ENCODE results near the gene MAP1LC3B. TPM values are rescaled to one million over a fixed set of nuclear protein-coding genes. Genes with fewer than 3 reads are reported as not detected.

Gene MAP1LC3B
- total and polyA plus RNA-seq, 2 of the 8 experiments (the other 6 are each of a cell fraction or from before 2014, with no cell fraction given), result 29.5 to 48.5 TPM

DNA sequence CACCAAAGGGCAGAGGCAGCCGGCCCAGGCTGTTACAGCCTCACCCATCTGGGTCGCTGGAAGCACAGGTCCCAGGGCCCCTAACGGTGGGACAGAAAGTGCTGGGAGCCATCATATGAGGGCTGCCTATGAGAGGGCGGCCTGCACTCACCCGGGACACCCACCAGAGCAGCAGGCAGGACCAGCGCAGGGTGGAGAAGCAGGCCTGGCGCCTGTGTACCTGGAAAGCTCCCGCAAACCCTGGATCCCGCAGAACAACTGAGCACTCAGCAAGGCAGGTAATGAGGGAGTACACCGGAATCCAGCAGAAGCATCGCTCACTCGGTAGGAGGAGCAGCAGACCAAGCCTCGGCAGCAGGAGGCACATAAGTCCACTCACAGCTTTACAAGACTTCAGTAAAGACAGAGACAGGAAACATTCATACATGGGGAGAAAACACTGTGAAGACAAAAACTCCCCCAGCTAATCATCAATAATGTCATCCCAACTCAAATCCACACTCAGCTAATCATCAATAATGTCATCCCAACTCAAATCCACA is 43.4 kb upstream of the MAP1LC3B start (continued):
- TF ChIP-seq, protein P1, sequence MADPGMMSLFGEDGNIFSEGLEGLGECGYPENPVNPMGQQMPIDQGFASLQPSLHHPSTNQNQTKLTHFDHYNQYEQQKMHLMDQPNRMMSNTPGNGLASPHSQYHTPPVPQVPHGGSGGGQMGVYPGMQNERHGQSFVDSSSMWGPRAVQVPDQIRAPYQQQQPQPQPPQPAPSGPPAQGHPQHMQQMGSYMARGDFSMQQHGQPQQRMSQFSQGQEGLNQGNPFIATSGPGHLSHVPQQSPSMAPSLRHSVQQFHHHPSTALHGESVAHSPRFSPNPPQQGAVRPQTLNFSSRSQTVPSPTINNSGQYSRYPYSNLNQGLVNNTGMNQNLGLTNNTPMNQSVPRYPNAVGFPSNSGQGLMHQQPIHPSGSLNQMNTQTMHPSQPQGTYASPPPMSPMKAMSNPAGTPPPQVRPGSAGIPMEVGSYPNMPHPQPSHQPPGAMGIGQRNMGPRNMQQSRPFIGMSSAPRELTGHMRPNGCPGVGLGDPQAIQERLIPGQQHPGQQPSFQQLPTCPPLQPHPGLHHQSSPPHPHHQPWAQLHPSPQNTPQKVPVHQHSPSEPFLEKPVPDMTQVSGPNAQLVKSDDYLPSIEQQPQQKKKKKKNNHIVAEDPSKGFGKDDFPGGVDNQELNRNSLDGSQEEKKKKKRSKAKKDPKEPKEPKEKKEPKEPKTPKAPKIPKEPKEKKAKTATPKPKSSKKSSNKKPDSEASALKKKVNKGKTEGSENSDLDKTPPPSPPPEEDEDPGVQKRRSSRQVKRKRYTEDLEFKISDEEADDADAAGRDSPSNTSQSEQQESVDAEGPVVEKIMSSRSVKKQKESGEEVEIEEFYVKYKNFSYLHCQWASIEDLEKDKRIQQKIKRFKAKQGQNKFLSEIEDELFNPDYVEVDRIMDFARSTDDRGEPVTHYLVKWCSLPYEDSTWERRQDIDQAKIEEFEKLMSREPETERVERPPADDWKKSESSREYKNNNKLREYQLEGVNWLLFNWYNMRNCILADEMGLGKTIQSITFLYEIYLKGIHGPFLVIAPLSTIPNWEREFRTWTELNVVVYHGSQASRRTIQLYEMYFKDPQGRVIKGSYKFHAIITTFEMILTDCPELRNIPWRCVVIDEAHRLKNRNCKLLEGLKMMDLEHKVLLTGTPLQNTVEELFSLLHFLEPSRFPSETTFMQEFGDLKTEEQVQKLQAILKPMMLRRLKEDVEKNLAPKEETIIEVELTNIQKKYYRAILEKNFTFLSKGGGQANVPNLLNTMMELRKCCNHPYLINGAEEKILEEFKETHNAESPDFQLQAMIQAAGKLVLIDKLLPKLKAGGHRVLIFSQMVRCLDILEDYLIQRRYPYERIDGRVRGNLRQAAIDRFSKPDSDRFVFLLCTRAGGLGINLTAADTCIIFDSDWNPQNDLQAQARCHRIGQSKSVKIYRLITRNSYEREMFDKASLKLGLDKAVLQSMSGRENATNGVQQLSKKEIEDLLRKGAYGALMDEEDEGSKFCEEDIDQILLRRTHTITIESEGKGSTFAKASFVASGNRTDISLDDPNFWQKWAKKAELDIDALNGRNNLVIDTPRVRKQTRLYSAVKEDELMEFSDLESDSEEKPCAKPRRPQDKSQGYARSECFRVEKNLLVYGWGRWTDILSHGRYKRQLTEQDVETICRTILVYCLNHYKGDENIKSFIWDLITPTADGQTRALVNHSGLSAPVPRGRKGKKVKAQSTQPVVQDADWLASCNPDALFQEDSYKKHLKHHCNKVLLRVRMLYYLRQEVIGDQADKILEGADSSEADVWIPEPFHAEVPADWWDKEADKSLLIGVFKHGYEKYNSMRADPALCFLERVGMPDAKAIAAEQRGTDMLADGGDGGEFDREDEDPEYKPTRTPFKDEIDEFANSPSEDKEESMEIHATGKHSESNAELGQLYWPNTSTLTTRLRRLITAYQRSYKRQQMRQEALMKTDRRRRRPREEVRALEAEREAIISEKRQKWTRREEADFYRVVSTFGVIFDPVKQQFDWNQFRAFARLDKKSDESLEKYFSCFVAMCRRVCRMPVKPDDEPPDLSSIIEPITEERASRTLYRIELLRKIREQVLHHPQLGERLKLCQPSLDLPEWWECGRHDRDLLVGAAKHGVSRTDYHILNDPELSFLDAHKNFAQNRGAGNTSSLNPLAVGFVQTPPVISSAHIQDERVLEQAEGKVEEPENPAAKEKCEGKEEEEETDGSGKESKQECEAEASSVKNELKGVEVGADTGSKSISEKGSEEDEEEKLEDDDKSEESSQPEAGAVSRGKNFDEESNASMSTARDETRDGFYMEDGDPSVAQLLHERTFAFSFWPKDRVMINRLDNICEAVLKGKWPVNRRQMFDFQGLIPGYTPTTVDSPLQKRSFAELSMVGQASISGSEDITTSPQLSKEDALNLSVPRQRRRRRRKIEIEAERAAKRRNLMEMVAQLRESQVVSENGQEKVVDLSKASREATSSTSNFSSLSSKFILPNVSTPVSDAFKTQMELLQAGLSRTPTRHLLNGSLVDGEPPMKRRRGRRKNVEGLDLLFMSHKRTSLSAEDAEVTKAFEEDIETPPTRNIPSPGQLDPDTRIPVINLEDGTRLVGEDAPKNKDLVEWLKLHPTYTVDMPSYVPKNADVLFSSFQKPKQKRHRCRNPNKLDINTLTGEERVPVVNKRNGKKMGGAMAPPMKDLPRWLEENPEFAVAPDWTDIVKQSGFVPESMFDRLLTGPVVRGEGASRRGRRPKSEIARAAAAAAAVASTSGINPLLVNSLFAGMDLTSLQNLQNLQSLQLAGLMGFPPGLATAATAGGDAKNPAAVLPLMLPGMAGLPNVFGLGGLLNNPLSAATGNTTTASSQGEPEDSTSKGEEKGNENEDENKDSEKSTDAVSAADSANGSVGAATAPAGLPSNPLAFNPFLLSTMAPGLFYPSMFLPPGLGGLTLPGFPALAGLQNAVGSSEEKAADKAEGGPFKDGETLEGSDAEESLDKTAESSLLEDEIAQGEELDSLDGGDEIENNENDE (IDR thresholded peaks at IDR 0.05; ENCODE audit: insufficient replicate concordance, low read length), result no peak
- no peak for TF ChIP-seq PHF8 (conservative IDR thresholded peaks at IDR 0.05; ENCODE audit: low read depth, low read length)
- no peak for TF ChIP-seq EGR1 (IDR thresholded peaks at IDR 0.05; ENCODE audit: borderline replicate concordance, low read depth, low read length)
